HEK293 (cell line): Measurements from ENCODE around the gene IDI1.

Experiments
- CTCF ChIA-PET: fragments of 350-600 bp; formaldehyde crosslinking; extraction: SDS; loops from one replicate; lab custom pipeline; 2021; ENCODE audit warnings: antibody characterized with exemption; lab: Yijun Ruan, JAX
- POLR2A ChIA-PET: fragments of 300-600 bp; formaldehyde crosslinking; extraction: SDS; loops from one replicate; lab custom pipeline; 2020; ENCODE audit warnings: antibody characterized with exemption, inconsistent platforms; lab: Yijun Ruan, JAX
- H3K27ac ChIP-seq: fragments of 200-500 bp; sonication (Bioruptor generic); 2 replicates; pipeline ENCODE4 v1.5.1; 2014; ENCODE audit warnings: low read depth, low read length, control low read depth, inconsistent platforms; ENCODE audit errors: extremely low read depth
- H3K36me3 ChIP-seq, 2 experiments: fragments of 200-500 bp in 1 of 2; sonication (Bioruptor generic) in 1 of 2; 1 replicate in 1 of 2; 2 replicates in 1 of 2; pipeline ENCODE4 v1.5.1; 2014 to 2017; ENCODE audit warnings: inconsistent platforms in 2 of 2, low read length in 2 of 2; ENCODE audit not compliant: control insufficient read depth in 2 of 2, insufficient read depth in 1 of 2
- H3K4me1 ChIP-seq: fragments of 200-500 bp; sonication (Bioruptor generic); 2 replicates; pipeline ENCODE4 v1.5.1; 2014; ENCODE audit warnings: mild to moderate bottlenecking, low read length, inconsistent platforms; ENCODE audit not compliant: control insufficient read depth, insufficient read depth
- H3K4me3 ChIP-seq: 2 replicates; pipeline ENCODE4 v1.5.1; 2011; ENCODE audit warnings: low read depth, mild to moderate bottlenecking, control low read depth, low read length, moderate library complexity
- H3K9me3 ChIP-seq: fragments of 200-500 bp; sonication (Bioruptor generic); 2 replicates; pipeline ENCODE4 v1.5.1; 2014; ENCODE audit warnings: low read depth, low read length, inconsistent platforms; ENCODE audit not compliant: control insufficient read depth, insufficient read depth
- BCL11B ChIP-seq: fragments of 450-650 bp; formaldehyde crosslinking; IDR thresholded peaks from 2 replicates; pipeline ENCODE4 v1.5.1; 2016; ENCODE audit warnings: low read depth, missing biosample characterization, missing genetic modification characterization
- EGR2 ChIP-seq: fragments of 450-650 bp; formaldehyde crosslinking; IDR thresholded peaks from 2 replicates; pipeline ENCODE4 v1.5.1; 2016; ENCODE audit warnings: low read depth, missing biosample characterization, missing genetic modification characterization
- IKZF3 ChIP-seq: fragments of 450-650 bp; IDR thresholded peaks from 2 replicates; pipeline ENCODE4 v1.5.0; 2018; ENCODE audit warnings: missing biosample characterization, mild to moderate bottlenecking, missing genetic modification characterization, moderate library complexity
- KLF16 ChIP-seq: fragments of 450-650 bp; formaldehyde crosslinking; IDR thresholded peaks from 2 replicates; pipeline ENCODE4 v1.5.1; 2017; ENCODE audit warnings: missing biosample characterization, missing genetic modification characterization
- PRDM1 ChIP-seq: fragments of 450-650 bp; formaldehyde crosslinking; IDR thresholded peaks from 2 replicates; pipeline ENCODE4; 2016; ENCODE audit warnings: missing biosample characterization, missing genetic modification characterization
- SP3 ChIP-seq: fragments of 450-650 bp; formaldehyde crosslinking; IDR thresholded peaks from 2 replicates; pipeline ENCODE4 v1.5.1; 2016; ENCODE audit warnings: missing biosample characterization, missing genetic modification characterization
- YY2 ChIP-seq: fragments of 450-650 bp; formaldehyde crosslinking; IDR thresholded peaks from 2 replicates; pipeline ENCODE4 v1.5.1; 2016; ENCODE audit warnings: missing biosample characterization, missing genetic modification characterization
- ZBTB21 ChIP-seq: fragments of 450-650 bp; formaldehyde crosslinking; IDR thresholded peaks from 2 replicates; pipeline ENCODE4 v1.5.1; 2017; ENCODE audit warnings: missing biosample characterization, missing genetic modification characterization
- ZBTB8A ChIP-seq: fragments of 450-650 bp; formaldehyde crosslinking; IDR thresholded peaks from 2 replicates; pipeline ENCODE4 v1.5.1; 2016; ENCODE audit warnings: missing biosample characterization, missing genetic modification characterization
- ZFHX2 ChIP-seq: fragments of 450-650 bp; formaldehyde crosslinking; conservative IDR thresholded peaks from 2 replicates; pipeline ENCODE4 v1.5.1; 2016; ENCODE audit warnings: missing biosample characterization, missing genetic modification characterization
- ZFP41 ChIP-seq: fragments of 450-650 bp; formaldehyde crosslinking; IDR thresholded peaks from 2 replicates; pipeline ENCODE4 v1.5.1; 2016; ENCODE audit warnings: missing biosample characterization, missing genetic modification characterization, borderline replicate concordance
- ZNF292 ChIP-seq: fragments of 450-650 bp; formaldehyde crosslinking; IDR thresholded peaks from 2 replicates; pipeline ENCODE4 v1.5.1; 2016; ENCODE audit warnings: low read depth, missing biosample characterization, missing genetic modification characterization, borderline replicate concordance
- ZNF514 ChIP-seq: fragments of 450-650 bp; formaldehyde crosslinking; IDR thresholded peaks from 2 replicates; pipeline ENCODE4 v1.5.1; 2016; ENCODE audit warnings: missing biosample characterization, missing genetic modification characterization
- ZNF544 ChIP-seq: fragments of 450-650 bp; formaldehyde crosslinking; IDR thresholded peaks from 2 replicates; pipeline ENCODE4 v1.5.0; 2017; ENCODE audit warnings: missing biosample characterization, missing genetic modification characterization
- ZNF561 ChIP-seq: fragments of 450-650 bp; IDR thresholded peaks from 2 replicates; pipeline ENCODE4 v1.5.1; 2018; ENCODE audit warnings: missing biosample characterization, missing genetic modification characterization, borderline replicate concordance
- ZNF654 ChIP-seq: fragments of 450-650 bp; formaldehyde crosslinking; IDR thresholded peaks from 2 replicates; pipeline ENCODE4 v1.5.1; 2016; ENCODE audit warnings: low read depth, missing biosample characterization, missing genetic modification characterization
- ZNF658 ChIP-seq: fragments of 450-650 bp; formaldehyde crosslinking; IDR thresholded peaks from 2 replicates; pipeline ENCODE4; 2016; ENCODE audit warnings: missing biosample characterization, missing genetic modification characterization
- ZNF660 ChIP-seq: fragments of 450-650 bp; IDR thresholded peaks from 2 replicates; pipeline ENCODE4 v1.5.1; 2018; ENCODE audit warnings: missing biosample characterization, mild to moderate bottlenecking, missing genetic modification characterization
- ZNF776 ChIP-seq: fragments of 450-650 bp; formaldehyde crosslinking; IDR thresholded peaks from 2 replicates; pipeline ENCODE4 v1.5.0; 2017; ENCODE audit warnings: missing biosample characterization, missing genetic modification characterization, borderline replicate concordance
- ZSCAN23 ChIP-seq: fragments of 450-650 bp; formaldehyde crosslinking; IDR thresholded peaks from 2 replicates; pipeline ENCODE4 v1.5.1; 2016; ENCODE audit warnings: missing biosample characterization, missing genetic modification characterization
- TF ChIP-seq, protein P1 (sequence below): fragments of 450-650 bp; formaldehyde crosslinking; IDR thresholded peaks from 2 replicates; pipeline ENCODE4 v1.5.1; 2017; ENCODE audit warnings: missing biosample characterization, missing genetic modification characterization
- TF ChIP-seq, protein P2 (sequence below): fragments of 450-650 bp; formaldehyde crosslinking; IDR thresholded peaks from 2 replicates; pipeline ENCODE4 v1.5.1; 2017; ENCODE audit warnings: missing biosample characterization, missing genetic modification characterization

IDI1 gene

DNA sequence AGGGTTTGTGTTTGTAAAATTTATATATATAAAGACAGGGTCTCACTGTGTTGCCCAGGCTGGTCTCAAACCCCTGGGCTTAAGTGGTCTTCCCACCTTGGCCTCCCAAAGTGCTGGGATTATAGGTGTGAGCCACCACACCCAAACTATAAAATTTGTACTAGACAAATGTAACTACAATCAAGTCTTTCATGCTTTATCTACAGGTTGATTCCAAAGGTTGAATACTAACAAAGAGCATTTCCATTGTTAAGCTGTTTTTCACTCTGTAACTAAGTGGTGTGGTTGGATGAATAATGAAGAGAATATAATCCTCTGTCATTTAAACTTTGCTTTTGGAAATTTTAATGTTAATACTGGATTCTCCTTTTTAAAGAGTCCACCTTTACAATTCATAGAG, 29.7 kb upstream of the IDI1 start:
- Histone ChIP-seq H3K27ac (no peak overlapping the region), H3K4me3 (no peak overlapping the region), H3K4me1 (no peaks in the 10 kb centered on the region), H3K9me3 (no peaks in the 10 kb centered on the region), H3K36me3 (peaks cover 29 to 57% of the 10 kb centered on the region in 2 experiments)
- no peak for TF ChIP-seq KLF16
- TF ChIP-seq ZNF514 (tag by site-specific recombination) = no peak
- no peak for TF ChIP-seq ZNF544 (tag by site-specific recombination)
- TF ChIP-seq ZNF292 (tag by site-specific recombination) = no peak
- TF ChIP-seq IKZF3 = no peak
- TF ChIP-seq ZNF660 (tag by site-specific recombination) = no peak
- TF ChIP-seq ZSCAN23 (tag by site-specific recombination) = no peak
- TF ChIP-seq ZNF776 (tag by site-specific recombination) = no peak
- CTCF ChIA-PET = interaction anchor here (1.0 kb wide), 1 partner anchor 32 kb away, joined by 3 read pairs; no protein-coding TSS in a partner anchor
- POLR2A ChIA-PET = no interaction called here

DNA sequence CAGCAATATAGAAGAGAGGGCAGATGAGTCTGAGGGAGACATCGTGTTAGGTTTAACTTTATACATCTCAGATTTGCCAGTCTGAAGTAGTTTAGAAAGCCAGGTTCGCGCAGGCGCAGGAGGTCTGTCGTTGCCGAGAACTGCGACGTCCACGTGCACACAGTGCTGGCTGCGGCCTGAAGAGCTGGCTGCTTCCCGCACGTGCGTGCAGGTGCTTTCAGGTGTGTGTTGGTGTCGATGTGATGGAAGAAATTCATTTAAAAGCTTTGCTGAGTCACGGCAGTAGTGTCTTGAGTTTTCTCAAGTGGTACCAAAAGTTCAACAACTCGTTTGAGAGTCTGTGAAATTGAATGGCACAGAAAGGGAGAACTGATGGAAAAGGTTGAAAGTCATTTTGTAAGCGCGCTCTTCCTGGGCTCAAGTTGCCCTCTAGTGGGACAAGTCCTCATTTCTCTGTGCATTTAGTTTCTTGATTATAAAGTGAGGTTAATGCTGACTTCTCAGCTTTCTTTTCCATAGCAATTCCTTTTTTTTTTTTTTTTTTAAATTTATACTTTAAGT, 25.9 kb upstream of the IDI1 start:
- ChIA-PET CTCF (interaction anchor here (0.6 kb wide), 2 partner anchors 50 to 53 kb away, joined by 3 to 5 read pairs; no protein-coding TSS in a partner anchor), POLR2A (interaction anchor here (2.4 kb wide), 1 partner anchor 26 kb away, joined by 8 read pairs; the partner anchor contains the start of gene IDI1)
- Histone ChIP-seq H3K4me1 (no peaks in the 10 kb centered on the region), H3K36me3 (peaks cover 14 to 48% of the 10 kb centered on the region in 2 experiments), H3K4me3 (no peak overlapping the region), H3K9me3 (no peaks in the 10 kb centered on the region), H3K27ac (no peak overlapping the region)
- TF ChIP-seq ZBTB8A = no peak
- TF ChIP-seq PRDM1 (tag by site-specific recombination) = peak; percentile 86
- peak; percentile 33 for TF ChIP-seq ZNF654 (tag by site-specific recombination)

DNA sequence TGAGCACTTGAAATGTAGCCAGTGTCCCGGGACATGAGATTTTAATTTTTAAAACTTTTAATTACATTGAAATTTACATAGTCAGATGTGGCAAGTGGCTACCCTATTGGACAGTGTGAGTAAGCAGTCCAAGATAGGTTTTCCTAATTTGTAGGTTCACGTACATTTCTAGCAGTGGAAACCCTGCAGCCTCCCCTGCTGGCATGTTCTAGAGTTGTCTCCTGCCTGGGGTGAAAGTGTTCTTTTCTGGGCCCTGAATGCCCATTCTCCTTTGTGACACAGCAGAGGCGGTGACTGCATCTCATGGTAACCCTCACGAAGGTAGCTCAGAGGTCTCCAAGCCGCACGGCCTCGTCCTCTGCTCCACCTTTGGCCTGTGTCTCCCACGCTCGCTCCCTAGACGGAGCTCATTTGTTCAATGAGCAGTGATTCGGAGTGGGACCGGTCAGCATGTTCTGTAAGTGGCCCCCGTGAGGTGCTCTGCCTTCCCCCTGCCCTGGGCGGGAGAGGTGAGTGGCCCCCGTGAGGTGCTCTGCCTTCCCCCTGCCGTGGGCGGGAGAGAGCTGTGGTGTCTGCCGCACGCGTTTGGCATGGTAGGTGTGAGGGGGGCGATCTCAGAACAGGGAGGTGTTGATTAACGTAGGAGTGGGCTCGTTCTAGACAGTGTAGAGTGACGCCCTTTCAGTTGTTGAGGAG, 25.3 kb upstream of the IDI1 start:
- Histone ChIP-seq H3K36me3 (peaks cover 14 to 42% of the 10 kb centered on the region in 2 experiments), H3K27ac (no peak overlapping the region), H3K9me3 (no peaks in the 10 kb centered on the region), H3K4me3 (no peak overlapping the region), H3K4me1 (no peaks in the 10 kb centered on the region)
- TF ChIP-seq EGR2 (tag by site-specific recombination) (peak; percentile 63; the same call in 1 of the 2 replicates), ZFHX2 (tag by site-specific recombination) (0 out of 2 replicates have a peak, but pooled peaks have one; percentile 29), ZNF544 (tag by site-specific recombination) (no peak), ZFP41 (tag by site-specific recombination) (no peak)
- CTCF ChIA-PET = interaction anchor here (0.6 to 0.7 kb wide), 2 partner anchors 18 to 53 kb away, joined by 3 to 5 read pairs; no protein-coding TSS in a partner anchor
- POLR2A ChIA-PET = interaction anchor here (2.4 kb wide), 1 partner anchor 25 kb away, joined by 8 read pairs; the partner anchor contains the start of gene IDI1

DNA sequence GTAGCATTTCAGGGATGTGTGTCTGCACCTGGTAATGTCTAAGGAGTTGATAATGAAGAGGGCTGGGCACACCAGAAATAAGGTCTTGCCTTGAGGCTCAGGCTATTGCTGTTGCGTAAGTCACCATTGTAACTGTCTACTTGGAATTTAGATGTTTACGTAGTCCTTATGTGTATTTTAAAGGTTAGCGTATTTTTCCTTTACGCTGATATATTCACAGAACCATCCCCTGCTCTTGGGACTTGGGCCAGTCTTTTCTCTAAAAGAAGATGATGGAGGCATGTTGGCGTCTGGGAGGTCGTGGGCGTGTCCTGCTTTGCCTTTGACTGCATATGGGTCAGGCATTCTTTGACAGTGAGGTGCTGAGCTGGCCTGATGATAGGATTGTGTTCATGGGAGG, 22.0 kb upstream of the IDI1 start:
- Histone ChIP-seq H3K4me3 (no peak overlapping the region), H3K9me3 (no peaks in the 10 kb centered on the region), H3K27ac (no peak overlapping the region), H3K36me3 (peaks cover 0 to 29% of the 10 kb centered on the region in 2 experiments; a peak in 2 of 3 replicates), H3K4me1 (no peaks in the 10 kb centered on the region)
- ChIA-PET CTCF (no interaction called here), POLR2A (no interaction called here)
- TF ChIP-seq BCL11B (no peak), ZNF561 (no peak), ZBTB21 (tag by site-specific recombination) (no peak), YY2 (tag by site-specific recombination) (no peak), SP3 (no peak), ZFHX2 (tag by site-specific recombination) (no peak), EGR2 (tag by site-specific recombination) (no peak), ZNF658 (no peak)
- TF ChIP-seq, protein P1, sequence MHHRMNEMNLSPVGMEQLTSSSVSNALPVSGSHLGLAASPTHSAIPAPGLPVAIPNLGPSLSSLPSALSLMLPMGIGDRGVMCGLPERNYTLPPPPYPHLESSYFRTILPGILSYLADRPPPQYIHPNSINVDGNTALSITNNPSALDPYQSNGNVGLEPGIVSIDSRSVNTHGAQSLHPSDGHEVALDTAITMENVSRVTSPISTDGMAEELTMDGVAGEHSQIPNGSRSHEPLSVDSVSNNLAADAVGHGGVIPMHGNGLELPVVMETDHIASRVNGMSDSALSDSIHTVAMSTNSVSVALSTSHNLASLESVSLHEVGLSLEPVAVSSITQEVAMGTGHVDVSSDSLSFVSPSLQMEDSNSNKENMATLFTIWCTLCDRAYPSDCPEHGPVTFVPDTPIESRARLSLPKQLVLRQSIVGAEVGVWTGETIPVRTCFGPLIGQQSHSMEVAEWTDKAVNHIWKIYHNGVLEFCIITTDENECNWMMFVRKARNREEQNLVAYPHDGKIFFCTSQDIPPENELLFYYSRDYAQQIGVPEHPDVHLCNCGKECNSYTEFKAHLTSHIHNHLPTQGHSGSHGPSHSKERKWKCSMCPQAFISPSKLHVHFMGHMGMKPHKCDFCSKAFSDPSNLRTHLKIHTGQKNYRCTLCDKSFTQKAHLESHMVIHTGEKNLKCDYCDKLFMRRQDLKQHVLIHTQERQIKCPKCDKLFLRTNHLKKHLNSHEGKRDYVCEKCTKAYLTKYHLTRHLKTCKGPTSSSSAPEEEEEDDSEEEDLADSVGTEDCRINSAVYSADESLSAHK (tag by site-specific recombination) = no peak
- TF ChIP-seq, protein P2, sequence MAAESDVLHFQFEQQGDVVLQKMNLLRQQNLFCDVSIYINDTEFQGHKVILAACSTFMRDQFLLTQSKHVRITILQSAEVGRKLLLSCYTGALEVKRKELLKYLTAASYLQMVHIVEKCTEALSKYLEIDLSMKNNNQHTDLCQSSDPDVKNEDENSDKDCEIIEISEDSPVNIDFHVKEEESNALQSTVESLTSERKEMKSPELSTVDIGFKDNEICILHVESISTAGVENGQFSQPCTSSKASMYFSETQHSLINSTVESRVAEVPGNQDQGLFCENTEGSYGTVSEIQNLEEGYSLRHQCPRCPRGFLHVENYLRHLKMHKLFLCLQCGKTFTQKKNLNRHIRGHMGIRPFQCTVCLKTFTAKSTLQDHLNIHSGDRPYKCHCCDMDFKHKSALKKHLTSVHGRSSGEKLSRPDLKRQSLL (tag by site-specific recombination) = no peak
